Stimulated activated CD8-positive, alpha-beta memory T cell treated with anti-CD3 and anti-CD28 coated beads, Interleukin-15, amount 100 ng/mL, for 4 hours (primary cell): ENCODE measurements around the gene COTL1.
A peak's percentile ranks its signal among the peaks of the same experiment; 100 is the strongest.

ENCODE experiments used
- DNase-seq, 2 donors: peaks; one replicate each; pipeline ENCODE4 v3.0.0-alpha.2; 2020; ENCODE audit warnings: low read depth in 2 of 2

The COTL1 gene

DNA sequence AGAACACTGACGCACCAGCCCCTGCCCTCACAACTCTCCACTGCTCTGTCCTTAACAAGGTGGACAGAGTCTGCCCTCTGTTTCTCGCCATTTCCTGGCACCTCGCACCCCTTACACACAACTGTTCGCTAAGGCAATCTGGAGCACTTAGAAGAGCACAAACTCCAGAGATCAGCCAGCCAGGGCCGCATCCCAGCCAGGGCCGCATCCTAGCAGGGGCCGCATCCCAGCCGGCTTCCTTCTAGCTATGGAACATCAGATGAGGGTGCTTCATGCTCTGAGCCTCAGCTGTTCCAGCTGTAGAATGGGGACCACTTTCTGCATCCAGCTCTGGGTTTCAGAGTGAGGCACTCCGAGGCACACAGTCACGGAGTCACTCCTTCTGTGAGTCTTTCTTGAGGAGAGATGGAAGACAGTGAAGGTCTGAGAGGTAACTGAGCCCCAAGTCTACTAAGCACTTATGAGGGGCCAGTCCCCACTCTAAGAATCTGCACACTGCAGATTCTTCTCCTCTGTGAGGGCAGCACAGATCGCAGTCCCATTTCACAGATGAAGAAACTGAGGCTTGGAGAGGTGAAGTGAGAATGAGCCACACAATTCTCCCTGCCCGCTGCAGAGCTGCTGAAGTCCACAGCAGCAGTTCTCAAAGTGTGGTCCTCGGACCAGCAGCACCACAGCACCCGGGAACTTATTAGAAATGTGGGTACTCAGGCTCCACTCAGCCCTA is 20.9 kb downstream of the COTL1 start:
- DNase-seq: no peak

DNA sequence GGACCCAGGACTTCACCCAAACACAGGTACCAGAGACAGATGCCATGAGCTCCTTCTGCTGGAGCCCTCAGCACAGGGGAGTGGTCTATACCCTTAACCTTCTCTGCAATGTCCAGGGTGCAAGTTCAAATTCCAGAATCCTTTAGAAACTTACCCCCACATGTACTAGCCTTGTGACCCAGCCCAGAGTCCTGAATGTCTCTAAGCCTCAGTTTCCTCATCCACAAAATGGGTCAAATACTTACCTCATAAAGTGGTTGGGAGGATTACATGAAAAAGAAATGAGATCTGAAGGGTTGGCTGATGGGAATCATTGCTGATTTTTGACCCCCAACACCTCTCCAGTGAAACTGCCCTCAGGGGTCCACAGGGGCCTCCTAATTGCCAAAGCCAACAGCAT is 21.7 kb downstream of the COTL1 start:
- DNase-seq: no peak

DNA sequence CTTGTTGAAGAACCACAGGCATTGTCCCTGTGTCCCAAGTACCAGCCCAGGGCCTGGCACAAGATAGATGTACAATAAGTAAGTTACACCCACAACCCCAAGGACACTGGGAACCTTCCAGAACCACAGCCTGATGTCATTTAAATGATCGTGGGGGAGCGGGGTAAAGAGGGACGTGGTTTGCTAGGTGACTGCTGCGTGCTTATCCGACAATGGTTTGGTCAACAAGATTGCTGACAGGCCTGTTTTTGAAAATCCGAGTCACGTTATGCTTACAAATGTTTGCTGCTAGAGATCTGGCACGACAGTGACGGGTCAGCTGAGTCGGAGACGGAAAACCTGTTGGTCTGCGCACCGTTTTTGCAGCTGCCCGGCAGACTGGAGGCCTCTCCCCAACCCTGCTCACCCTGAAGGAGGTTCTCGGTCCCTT is 22.8 kb downstream of the COTL1 start:
- no peak for DNase-seq

DNA sequence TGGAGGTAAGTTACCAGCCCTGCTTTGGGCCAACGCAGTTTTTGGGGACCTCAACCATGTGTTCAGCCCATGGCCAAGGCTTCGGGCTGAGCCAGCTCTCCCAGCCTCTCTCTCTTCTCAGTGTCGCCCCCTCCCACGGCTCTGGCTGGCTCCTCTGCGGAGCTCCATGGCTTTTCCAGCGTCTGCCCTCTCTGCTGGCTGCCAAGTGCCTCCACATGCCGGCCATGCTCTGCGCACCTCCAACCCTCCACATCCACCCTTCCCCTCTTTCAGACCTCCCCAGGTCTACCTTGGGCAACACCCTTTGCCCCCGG is 23.2 kb downstream of the COTL1 start:
- no peak for DNase-seq

DNA sequence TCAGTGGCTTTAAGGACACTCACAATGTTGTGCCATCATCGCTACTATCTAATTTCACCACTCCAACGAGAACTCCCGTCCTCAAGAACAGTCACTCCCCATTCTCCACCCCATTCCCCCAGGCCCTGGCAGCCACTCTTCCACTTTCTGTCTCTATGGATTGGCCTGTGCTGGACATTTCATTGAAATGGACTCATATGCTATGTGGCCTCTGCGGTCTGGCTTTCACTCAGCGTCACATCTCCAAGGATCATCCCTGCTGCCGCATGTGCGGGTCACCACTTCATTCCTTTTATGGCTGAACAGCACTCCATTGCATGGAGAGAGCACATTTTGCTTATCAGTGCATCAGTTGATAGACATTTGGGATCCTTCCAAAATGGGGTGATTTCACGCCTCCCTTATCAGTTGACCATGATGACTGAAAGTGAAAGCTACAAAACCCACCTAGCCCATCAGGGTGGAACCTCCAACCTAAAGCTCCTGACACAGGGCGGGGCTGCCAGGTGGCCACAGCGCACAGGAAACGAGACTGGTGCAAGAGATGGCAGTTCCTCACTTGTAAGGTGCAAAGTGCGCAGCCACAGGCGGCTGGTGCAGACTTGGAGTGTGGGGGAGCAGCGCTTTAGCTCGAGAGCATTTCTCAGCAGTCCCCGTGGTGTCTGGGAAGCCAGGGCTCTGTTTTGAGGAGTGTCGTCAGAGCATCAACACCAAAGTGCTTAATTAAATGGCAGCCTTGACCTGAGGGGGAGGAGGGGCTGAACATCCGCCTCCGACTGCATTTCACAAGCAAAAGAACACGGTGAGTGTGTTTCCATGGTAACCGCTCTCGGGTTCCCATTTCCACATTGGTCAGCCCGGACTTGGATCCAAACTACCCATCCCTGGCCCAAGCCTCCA is 23.8 kb downstream of the COTL1 start:
- DNase-seq: peak; percentile 59 to 62

DNA sequence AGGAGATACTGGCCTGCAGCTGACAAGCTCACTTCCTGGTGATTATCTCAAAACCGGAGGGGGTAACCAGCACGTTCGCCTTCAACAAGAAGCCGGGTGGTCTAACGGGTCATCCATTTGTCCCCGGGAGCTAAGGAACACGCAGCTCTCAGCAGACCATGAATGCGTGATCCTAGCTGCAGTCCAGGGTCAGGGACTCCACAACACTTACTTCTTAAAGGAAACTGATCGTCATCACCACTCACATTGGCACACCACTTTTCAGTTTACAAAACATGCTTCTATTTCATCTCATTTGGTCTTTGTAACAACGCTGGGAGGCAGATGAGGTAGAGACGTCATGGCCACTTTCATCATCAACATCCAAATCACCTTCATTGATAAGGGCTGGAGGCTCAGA is 25.2 kb downstream of the COTL1 start:
- DNase-seq: no peak

DNA sequence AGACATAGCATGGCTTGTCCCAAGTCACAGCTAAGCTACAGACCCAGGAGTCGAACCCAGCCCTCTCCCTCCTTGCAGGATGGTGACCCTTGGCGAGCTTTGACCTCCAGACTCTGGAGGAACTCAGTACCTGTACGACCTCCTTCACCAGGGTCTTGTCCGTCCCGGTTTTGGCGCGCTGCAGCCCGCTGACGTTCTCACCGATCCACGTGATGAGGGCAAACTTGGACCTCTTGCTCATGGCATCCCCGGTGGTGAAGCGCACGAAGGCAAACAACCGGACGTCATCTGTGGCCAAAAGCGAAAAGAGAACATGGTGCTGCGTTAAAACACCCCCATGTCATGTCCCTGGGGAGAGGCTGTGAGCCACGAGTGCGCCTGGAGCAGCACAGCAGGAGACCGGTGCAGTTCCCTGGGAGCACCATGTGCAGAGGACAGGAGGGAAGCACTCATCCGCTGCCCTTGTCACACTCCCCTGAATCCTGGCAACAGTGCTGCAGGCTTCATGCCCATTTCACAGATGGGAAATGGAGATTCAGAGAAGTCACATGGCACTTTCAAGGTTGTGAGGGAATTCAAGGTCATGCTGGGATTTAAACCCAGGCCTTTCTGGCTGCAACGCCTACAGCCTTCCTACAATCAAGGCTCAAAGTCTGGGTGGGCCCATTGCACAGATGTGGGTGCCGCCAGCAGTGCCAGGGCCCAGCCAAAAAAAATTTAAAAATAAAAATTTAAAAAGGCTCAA is 27.7 kb downstream of the COTL1 start:
- DNase-seq: no peak

DNA sequence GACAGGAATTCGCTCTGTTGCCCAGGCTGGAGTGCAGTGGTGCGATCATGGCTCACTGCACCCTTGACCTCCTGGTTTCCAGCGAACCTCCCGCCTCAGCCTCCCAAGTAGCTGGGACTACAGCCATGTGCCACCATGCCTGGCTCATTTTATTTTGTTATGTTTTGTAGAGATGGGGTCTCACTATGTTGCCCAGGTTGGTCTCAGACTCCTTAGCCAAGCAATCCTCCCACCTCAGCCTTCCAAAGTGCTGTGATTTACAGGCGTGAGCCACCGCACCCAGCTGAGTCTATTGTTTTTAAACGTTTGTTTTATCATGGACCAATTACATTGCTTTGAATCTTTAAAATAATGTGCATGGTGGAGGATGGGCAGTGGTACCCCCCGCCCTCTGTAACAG is 28.9 kb downstream of the COTL1 start:
- no peak for DNase-seq

DNA sequence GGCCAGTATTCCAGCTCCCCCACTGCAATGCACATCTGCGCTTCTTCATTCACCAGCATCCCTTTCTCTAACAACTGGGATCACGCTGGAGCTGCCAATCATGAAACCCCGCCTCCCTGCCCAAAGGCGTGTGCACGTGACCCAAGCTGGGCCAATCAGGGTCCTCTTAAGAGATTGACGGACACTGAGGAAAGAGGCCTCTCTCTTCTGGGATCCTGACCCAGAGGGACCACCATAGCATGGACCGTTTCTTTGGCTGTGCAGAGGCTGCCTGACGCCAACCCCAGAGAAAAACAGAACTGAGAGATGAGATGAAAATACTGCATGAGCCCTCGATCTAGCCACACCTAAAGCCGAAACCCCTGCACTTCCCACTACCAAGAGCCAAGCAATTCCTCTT is 32.0 kb downstream of the COTL1 start:
- DNase-seq: no peak

DNA sequence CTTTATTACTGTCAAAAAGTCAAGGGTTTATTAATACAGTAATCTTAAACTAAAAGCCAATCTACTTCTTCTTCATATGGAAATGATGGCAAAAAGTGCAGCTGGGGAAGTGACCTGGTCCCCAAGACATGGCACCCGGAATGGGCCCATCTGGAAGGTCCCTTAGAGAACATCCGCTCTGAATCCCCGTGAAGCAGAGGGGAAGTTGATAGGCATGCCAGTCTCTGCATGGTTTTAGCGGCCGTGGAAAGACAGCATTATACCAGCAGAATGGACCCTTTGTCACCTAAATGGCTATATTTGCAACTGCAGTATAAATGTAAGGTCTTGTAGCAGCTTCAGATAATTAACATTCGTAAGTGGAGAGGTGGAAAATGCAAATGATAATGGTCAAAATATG is 32.4 kb downstream of the COTL1 start:
- DNase-seq: no peak

DNA sequence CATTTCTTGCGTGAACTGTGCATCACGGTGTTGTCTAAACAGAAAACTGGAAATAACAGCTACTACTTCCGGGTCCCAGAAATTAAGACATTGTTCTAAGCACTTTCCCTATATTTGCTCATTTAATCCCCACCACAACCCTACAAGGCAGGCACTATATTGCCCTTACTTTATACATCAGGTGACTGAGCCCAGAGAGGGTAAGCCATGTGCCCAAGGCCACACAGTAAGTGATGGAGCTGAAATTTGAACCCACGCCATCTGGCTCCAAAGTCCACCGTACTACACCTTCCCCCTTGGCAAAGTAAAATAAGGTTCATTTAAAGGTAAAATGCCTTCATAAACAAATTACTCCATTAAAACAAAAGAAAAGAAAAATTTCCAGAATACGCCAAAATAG is 33.2 kb downstream of the COTL1 start:
- DNase-seq: no peak

DNA sequence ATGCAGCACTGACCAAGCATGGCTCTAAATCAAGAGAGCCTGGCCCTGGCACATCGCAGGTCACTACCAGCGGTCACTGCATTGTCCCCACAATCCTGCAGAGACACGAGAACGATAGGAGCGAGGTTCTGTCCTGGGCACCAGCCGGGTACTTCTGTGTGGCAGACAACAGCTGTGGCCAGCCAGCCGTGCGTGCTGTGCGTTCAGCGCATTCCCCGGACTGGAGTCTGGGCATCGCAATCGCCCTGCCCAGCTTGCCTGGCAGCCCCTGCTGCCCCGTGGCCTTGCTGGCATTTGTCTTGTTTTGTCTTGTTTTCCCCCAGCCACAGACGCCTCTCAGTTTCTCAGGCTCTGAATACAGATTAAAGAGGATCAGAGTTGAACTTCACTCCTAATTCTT is 33.9 kb downstream of the COTL1 start:
- no peak for DNase-seq

DNA sequence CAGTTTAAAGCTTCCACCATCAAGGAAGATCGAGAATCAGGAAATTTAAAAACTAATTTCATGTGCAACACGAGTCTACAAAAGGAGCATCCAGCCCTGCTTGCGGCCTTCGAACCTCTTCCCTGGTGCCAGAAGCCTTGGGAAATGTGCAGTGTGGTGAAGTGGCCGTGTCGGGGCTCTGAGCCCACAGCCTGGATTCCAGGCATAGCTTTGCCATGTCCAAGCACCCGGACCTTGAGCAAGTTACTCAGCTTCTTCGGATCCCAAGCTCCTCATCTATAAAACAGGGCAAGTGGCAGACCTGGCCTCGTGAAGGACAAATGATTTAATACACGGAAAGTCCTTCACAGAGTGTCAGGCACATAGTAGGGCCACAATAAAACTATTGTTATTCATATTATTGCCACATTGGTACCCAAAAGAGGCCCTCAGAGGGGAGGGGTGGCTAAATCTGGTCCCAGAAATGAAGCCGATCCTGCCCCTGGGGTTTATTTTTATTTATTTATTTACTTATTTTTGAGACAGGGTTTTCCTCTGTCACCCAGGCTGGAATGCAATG is 34.8 kb downstream of the COTL1 start:
- DNase-seq: no peak

DNA sequence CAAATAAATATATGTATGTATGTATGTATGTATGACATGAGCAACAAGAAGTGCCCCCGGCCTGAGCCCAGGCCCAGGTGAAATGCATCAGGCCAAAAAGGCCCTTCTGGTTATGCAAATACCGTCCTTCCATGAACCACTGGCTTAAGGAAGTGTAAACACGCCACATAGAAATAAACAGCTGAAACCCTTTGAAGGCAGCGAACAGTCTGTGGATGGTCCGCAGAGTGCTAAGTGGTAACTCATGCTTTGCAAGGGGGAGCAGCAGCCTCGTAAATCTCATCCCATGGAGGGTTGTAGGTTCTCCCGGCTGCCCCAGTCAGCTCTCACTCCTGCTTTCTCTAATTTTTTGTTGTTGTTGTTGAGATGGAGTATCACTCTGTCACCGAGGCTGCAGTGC is 36.7 kb downstream of the COTL1 start:
- no peak for DNase-seq

DNA sequence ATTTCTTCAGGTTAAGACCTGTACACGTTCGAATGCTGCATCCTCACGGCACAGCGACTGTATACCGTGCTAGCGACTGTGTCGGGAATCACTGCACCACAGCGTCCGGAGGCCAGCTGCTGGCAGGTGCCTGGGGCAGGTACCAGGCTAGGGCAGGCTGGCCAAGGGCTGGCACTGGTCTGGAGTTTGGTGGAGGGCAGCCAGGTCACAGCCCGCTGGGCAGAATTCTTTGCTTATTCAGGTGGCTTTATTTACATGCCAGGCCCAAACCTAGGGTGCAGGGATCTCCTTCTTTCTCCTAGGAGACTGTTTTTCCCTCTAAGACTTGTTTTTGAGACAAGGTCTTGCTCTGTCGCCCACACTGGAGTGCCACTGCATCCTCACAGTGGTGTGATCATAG is 37.9 kb downstream of the COTL1 start:
- DNase-seq: no peak

DNA sequence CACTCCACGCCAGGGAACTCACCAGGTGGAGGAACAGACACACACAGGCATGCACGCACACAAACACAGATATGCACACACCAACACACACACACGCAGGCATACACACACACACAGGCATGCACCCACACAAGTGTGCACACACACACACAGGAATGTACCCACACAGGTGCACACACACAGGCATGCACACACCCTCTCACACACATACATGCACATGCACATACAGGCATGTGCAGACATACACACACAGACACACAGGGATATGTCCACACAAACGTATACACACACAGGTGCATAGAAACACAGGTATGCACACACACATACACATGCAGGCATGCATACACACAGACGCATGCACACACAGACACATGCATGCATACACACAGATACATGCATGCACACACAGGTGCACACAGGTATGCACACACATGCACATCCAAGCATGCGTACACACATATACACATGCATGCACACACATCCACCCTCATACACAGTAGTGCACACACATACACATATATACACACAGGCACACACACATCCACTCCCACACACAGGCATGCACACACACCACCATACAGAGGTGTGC is 39.2 kb downstream of the COTL1 start:
- DNase-seq: no peak

DNA sequence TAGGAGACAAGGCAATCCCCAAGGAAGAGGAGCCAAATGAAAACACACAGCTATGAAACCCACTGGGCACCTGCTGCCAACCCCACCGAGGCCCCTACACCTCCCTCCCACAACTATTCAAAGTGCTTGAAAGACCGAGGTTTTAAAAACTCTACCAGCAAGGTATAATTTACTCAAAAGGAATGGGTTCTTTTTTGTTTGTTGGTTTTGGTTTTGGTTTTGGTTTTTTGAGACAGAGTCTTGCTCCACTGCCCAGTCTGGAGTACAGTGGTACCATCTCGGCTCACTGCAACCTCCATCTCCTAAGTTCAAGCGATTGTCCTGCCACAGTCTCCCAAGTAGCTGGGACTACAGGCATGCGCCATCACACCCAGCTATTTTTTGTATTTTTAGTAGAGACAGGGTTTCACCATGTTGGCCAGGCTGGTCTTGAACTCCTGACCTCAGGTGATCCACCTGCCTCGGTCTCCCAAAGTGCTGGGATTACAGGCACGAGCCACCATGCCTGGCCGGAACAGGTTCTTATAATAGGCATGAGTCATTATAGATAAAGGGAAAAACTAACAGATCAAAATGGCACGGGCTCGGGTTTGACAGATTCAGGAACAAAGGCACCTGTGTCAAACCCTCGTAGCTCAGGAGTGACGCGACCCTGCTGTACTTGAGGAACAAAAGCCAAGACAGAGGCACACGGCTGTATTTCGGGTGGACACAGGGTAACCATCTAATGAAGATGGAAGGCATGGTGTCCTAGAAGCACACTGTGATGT is 40.7 kb downstream of the COTL1 start:
- DNase-seq: no peak

DNA sequence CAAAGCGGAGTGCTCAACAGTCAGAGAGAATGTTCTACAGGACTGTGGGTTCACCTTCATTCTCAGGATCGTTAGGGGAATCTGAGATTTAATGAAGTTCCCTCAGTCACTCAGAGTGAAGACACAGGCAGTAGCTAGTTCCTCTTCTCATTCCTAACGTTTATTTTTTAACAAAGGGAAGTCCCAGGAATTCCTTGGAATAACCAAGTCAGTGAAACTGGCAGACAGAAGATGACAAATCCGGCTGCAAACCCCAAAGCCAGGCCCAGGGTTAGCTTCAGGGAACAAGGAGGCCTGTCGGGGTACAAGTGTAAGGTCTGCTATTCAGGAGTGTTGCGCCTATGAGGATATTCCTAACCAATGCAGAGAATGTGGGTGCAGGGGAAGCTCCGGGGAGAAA is 42.0 kb downstream of the COTL1 start:
- no peak for DNase-seq

DNA sequence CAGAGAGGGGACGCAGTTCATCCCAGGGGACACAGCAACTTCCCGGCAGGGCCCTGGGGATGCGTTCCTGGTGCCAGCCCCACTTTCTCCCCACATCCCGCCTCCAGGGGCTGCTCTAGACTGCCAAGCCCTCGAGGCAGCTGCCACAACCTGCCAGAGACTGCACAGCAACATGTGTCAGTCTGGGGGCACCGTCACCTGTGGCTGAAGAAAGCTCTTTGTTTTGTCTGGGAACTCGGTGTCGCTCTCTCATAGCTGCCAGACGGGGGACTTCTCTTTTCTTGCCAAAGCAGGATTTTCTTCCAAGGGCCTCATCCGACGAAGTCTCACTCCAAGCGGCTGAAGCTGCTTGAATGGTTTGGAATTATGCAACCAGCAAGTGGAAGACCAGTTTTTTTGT is 43.7 kb downstream of the COTL1 start:
- no peak for DNase-seq

DNA sequence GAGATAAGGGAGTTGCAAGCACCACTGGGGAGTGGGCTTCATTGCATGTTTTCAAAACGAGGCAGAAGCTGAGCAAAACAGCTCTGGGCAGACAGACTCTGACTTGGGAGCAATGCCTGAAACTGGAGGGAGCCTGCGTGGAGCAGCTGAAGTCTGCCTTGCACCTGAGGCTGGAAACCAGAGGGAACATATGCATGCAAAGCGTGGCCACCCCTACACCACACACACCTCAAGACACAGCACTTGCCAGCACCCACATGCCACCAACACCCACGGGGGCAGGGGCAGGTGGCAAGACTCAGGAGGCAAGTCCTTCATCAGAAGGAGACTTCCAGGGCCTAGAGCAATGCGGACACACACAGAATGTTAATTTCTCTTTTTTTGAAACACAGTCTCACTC is 45.8 kb downstream of the COTL1 start:
- DNase-seq: no peak

DNA sequence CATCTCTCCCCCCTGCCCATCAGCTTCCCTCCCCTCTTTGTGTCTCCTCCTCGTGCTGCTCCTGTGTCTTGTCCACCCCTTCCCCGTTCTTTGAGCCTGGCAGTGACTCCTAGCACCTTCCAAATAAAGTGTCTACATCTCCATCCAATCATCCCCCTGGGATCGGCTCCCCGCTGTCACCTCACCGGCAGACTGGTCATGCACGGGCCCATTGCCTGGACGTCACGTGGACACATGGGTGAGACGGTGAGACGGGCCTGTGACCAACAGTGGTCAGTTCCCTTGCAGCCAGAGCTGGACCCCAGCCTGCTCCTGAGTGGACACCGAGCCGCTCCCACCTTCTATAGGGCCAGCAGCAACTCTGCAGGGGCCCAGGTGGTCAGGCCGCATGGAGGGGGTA is 46.4 kb downstream of the COTL1 start:
- no peak for DNase-seq
